K562 (cell line): ENCODE results near the gene PLXNA2. TPM values are rescaled to one million over a fixed set of nuclear protein-coding genes. Genes with fewer than 3 reads are reported as not detected.

Source experiments
- BMI1 ChIP-seq: fragments of 150-350 bp; IDR thresholded peaks from 2 replicates; pipeline ENCODE4 v1.6.1; 2014; ENCODE audit warnings: low read length
- CBFA2T3 ChIP-seq: fragments of 450-650 bp; IDR thresholded peaks from 2 replicates; pipeline ENCODE4 v1.6.1; 2017
- KAT8 ChIP-seq: fragments of 450-650 bp; IDR thresholded peaks from 2 replicates; pipeline ENCODE4 v1.6.1; 2016; ENCODE audit warnings: low read depth, mild to moderate bottlenecking
- MTA2 ChIP-seq: fragments of 450-650 bp; IDR thresholded peaks from 2 replicates; pipeline ENCODE4 v1.6.1; 2016; ENCODE audit warnings: low read depth
- NCOA4 ChIP-seq: fragments of 450-650 bp; IDR thresholded peaks from 2 replicates; pipeline ENCODE4 v1.6.1; 2018; ENCODE audit warnings: mild to moderate bottlenecking; ENCODE audit not compliant: partially characterized antibody
- TCF7L2 ChIP-seq: fragments of 150-350 bp; IDR thresholded peaks from 2 replicates; pipeline ENCODE4 v1.6.1; 2016; ENCODE audit warnings: low read depth, mild to moderate bottlenecking, low read length, moderate library complexity
- polyA plus RNA-seq, 8 experiments: library from polyadenylated mRNA; depleted of rRNA in 4 of 8; stranded (reverse) in 5 of 8; unstranded in 3 of 8; fragments of >200 nt; fragmentation: Nextera tagmentation in 2 of 8; fragmentation: Illumina TruSeq in 1 of 8; extraction: Ambion mirVana in 2 of 8; extraction: Trizol in 1 of 8; gene quantifications; 2 replicates each; pipeline versions ENCODE4 v1.2.1 to v1.2.3, GENCODE V29; 2011 to 2014; ENCODE audit warnings: inconsistent platforms in 1 of 8, missing spikeins in 1 of 8
- total RNA-seq, 7 experiments: library from RNA; depleted of rRNA in 6 of 7; stranded (reverse); fragments of >200 nt in 6 of 7; fragmentation: Illumina TruSeq in 2 of 7; extraction: Trizol in 2 of 7; gene quantifications; 2 replicates each; pipeline versions ENCODE4 v1.2.1 to v1.2.3, GENCODE V29; 2011 to 2021; ENCODE audit warnings: low replicate concordance in 1 of 7
- TF ChIP-seq, protein P1 (sequence below): fragments of 450-650 bp; conservative IDR thresholded peaks from 2 replicates; pipeline ENCODE4 v1.6.1; 2016; ENCODE audit warnings: missing genetic modification characterization, low read depth, mild to moderate bottlenecking, control low read depth, missing compliant biosample characterization
- TF ChIP-seq, protein P2 (sequence below): fragments of 200-400 bp; formaldehyde crosslinking; IDR thresholded peaks from 2 replicates; pipeline ENCODE4 v1.6.1; 2017; ENCODE audit warnings: mild to moderate bottlenecking, low read depth, low read length, moderate library complexity

PLXNA2 gene
- total and polyA plus RNA-seq, 9 of the 15 experiments (the other 6 are each of a cell fraction or from before 2014, with no cell fraction given) = 0.01 to 1.3 (median 0.32) TPM

GRCh38 chr1:208134491-208134890, 109.7 kb downstream of the PLXNA2 start (continued):
- TF ChIP-seq TCF7L2 (no peak), CBFA2T3 (no peak), MTA2 (no peak), BMI1 (no peak), KAT8 (no peak), NCOA4 (no peak)
- TF ChIP-seq, protein P1, sequence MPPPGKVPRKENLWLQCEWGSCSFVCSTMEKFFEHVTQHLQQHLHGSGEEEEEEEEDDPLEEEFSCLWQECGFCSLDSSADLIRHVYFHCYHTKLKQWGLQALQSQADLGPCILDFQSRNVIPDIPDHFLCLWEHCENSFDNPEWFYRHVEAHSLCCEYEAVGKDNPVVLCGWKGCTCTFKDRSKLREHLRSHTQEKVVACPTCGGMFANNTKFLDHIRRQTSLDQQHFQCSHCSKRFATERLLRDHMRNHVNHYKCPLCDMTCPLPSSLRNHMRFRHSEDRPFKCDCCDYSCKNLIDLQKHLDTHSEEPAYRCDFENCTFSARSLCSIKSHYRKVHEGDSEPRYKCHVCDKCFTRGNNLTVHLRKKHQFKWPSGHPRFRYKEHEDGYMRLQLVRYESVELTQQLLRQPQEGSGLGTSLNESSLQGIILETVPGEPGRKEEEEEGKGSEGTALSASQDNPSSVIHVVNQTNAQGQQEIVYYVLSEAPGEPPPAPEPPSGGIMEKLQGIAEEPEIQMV (tag) = no peak
- TF ChIP-seq, protein P2, sequence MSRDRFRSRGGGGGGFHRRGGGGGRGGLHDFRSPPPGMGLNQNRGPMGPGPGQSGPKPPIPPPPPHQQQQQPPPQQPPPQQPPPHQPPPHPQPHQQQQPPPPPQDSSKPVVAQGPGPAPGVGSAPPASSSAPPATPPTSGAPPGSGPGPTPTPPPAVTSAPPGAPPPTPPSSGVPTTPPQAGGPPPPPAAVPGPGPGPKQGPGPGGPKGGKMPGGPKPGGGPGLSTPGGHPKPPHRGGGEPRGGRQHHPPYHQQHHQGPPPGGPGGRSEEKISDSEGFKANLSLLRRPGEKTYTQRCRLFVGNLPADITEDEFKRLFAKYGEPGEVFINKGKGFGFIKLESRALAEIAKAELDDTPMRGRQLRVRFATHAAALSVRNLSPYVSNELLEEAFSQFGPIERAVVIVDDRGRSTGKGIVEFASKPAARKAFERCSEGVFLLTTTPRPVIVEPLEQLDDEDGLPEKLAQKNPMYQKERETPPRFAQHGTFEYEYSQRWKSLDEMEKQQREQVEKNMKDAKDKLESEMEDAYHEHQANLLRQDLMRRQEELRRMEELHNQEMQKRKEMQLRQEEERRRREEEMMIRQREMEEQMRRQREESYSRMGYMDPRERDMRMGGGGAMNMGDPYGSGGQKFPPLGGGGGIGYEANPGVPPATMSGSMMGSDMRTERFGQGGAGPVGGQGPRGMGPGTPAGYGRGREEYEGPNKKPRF = no peak
